Stimulated activated CD4-positive, alpha-beta T cell treated with anti-CD3 and anti-CD28 coated beads, Interleukin-2, amount 100 ng/mL, for 4 hours (primary cell): ENCODE measurements around the gene MYO19.

Source experiments
- DNase-seq: peaks from one replicate; pipeline ENCODE4 v3.0.0-alpha.2; 2020; ENCODE audit warnings: low read depth

The MYO19 gene

DNA sequence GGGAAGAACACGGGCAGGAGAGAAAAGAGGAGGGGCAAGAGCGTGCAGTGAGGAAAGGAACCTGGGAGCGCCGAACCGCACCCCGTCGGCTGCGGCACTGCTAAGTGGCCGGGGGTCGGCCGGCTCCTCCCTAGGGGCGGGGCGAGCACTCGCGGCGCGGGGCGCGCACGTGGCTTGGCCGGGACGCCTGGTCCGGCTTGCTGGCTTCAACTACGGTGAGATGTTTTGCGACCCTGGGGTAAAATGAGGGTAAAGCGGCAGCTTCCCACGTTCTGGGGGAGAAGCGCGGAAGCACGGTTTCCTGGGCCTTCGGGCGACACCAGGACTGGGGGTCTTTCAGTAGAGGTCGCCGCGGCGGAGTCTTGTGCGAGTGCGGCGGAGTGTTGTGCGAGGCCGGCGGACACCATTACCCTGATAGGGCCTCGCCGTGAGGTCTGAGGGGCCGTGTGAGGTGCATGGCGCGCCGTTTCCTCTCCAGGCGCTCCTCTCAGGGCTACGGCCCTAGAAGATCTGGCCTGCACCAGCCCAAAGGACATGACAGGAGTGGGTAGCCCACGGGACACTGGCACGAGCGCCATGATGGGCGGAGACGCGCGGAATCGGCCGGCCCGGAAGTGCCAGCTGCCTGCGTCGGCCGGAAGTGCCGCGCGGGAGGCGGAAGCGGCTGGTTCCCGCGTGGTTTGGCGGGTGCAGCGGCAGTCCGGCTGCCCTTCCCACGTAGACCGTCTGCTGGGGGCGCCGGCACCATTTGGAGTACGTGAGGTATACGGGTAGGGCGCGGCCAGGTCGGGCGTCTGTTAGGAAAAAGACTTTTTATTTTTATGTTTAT lies at the start of gene MYO19, which contains the start of gene PIGW:
MYO19 (minus strand) TSS at position 29 of the 829 bp plus-strand sequence. CDS start 2,330 bp downstream, outside the sequence.
PIGW (plus strand) TSS at position 148 of the 829 bp plus-strand sequence. CDS start 2,115 bp downstream, outside the sequence.
- peak; percentile 82 for DNase-seq

- DNase-seq: no peak
These were observed 49.1 kb upstream of the MYO19 start for GRCh38 chr17:36583787-36584186.

GRCh38 chr17:36578671-36579070 lies 44.0 kb upstream of the MYO19 start:
- DNase-seq: no peak

- no peak for DNase-seq
These were observed 42.1 kb upstream of the MYO19 start for GRCh38 chr17:36576793-36577192.

- DNase-seq: no peak
These were observed 40.4 kb upstream of the MYO19 start for GRCh38 chr17:36575028-36575427.

- no peak for DNase-seq
These were observed 31.4 kb upstream of the MYO19 start for GRCh38 chr17:36566081-36566480.

GRCh38 chr17:36553459-36553858 lies 18.8 kb upstream of the MYO19 start:
- DNase-seq: no peak

DNA sequence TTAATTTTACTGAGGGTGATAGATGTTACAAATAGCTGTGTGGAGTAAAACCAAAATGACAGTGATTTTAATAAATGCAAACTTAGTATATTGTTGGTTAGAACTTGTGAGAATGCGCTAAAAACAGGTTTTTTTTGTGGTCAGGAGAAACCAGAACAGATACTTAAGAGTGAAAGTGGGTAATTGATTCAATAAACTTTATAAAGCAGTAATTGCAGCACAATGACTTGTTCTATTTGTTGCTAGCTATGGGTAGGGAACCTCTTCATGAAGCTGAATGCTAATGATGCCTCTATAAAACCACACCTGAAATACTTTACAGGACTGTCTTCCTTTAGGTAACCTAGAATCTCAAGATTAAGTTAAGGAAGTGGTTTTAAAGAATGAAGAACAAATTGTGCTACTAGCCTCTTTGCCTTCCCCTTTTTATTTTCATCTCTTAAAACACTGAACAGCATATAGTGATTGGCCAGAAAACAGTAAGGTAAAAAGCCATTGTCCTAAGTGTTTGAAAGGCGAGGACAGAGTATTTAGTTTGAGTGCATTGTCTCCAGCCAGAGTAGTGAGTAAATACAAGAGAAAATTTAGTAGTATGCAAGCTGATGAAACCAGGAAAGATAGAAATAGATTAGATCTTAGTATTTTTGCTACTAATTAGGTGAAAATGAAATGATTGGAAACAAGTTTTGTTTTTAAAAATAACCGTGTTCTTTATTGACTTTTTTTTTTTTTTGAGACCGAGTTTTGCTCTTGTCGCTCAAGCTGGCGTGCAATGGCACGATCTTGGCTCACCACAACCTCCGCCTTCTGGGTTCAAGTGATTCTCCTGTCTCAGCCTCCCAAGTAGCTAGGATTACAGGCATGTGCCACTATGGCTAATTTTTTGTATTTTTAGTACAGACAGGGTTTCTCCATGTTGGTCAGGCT lies 16.1 kb upstream of the MYO19 start:
- DNase-seq: no peak

- DNase-seq: no peak
These were observed 13.1 kb upstream of the MYO19 start for GRCh38 chr17:36547776-36548175.

DNA sequence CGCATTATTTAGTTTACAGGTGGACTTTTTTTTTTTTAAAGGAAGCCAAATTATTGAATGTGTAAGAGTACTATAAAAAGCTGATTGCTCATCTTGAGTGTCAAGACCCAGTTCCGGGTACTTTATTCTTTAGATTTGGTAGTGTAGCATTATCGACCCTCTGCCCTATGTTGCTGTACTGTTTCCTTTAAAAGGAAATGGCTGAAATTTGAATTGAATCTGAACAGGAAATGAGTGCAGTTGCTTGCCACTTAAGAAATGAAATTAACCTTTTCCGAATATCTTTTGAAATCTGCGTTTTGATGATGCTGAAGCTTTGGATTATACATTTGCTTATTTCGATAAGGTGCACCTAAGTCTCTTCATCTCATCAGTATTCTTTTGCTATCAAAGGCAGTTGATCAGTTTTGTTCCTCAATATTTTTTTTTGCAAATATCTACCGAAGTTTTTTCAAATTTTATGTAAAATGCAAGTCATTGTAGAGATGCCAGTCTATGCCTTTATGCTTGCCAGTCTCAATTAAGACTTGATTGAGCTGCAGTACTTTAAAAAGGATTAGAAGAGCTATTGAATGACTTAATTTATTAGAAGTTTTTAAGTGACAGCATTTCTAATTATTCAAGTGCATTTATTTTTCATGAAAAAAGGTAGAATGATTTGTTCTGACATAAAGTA lies 11.9 kb upstream of the MYO19 start:
- DNase-seq: no peak

DNA sequence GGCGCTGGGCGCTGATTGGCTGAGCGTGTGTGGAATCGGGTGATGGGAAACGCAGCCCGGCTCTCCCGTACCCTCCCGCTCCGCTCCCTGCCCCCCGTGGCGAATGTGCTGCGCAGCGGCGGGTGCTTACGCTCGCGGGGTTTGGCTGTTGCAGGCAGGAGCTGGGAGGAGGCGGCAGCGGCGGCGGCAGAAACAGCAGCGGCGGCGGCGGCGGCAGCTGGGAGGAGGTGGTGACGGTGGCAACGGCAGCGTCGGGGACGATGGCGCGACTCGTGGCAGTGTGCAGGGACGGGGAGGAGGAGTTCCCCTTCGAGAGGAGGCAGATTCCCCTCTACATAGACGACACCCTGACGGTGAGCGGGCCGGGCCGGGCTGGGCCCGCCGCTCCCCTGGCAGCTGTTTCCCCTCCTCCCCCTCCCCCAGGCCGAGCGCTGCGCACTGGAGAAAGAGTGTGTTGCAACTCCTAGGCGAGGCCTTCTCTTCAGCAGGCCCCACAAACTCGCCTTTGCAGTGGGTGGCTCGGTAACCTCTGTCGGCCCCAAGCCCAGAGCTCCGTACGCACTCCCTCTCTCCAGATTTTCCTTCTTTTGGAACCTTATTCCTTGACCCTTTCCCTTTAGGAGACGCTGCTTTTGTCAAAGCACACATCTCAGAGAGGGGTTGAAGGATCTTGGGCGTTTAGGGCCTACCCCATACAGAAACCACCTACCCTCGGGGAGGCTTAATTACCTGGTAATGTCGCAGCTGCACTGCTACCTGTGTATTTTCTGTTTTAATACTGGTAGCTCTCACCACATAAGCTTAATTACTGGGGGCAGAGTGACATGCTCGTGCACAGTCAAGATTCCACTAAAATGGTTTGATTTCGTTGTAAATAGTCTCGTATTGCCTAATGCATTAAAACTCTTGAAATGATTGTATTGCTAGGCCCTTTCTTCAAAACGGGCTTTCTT lies 11.1 kb upstream of the MYO19 start:
- DNase-seq: peak; percentile 94

DNA sequence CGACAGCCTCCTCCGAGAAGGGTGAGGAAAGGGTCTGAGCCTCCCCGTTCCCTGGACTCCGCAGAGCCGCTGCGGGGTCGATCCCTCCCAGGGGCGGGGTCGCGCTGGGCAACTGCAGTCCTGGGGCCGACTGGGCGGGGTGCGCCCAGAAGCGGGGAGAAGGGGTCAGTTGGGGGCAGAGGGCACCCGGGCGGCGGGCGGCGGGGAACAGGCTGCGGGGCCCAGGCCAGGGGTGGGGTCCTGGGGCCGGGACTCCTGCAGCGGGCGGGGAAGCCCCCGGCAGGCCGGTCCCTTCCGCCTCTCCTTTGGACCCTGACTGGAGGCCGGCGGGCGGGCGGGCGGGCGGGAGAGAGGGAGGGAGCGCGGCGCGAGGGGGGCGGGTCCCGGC lies 10.4 kb upstream of the MYO19 start:
- no peak for DNase-seq

DNA sequence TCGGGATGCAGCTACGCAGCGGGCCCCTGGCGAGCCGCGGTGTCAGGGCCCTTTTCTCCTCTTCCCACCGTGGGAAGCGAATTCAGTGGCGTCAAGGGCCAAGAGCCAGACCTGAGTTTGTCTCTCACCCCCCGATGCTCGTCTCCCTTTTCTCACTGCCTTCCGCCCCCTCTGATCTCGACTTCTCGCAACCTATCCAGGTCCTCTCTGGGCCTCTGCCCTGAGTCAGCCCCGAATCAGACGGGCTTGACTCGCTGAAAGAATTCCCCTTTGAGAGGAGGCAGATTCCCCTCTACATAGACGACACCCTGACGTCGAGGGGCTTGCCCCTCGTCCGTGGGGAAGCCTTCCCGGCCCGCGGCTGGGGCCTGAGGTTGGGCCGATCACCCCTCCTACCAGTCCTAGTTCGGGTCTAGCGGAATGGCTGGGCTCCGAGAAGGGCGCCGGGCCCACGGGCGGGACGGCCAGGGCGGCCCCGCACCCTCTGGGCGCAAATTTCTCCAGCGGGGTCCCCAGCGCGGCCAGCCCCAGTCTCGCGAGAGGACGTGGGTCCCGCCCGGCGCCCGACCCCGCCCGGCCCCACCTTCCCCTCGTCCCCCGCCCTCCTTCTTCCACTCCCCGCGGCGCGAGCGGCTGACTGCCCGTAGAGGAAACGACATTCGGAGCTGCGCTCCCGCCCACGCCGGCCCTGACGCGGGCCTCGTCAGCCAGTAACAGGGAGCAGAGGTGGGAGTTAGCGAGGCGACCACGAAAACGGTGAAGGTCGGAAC lies 9.8 kb upstream of the MYO19 start, which contains the start of gene GGNBP2:
GGNBP2 (plus strand) TSS at position 613 of the 770 bp plus-strand sequence. CDS start 806 bp downstream, outside the sequence.
- DNase-seq: peak; percentile 82

GRCh38 chr17:36544044-36544306 lies 9.3 kb upstream of the MYO19 start:
- no peak for DNase-seq

DNA sequence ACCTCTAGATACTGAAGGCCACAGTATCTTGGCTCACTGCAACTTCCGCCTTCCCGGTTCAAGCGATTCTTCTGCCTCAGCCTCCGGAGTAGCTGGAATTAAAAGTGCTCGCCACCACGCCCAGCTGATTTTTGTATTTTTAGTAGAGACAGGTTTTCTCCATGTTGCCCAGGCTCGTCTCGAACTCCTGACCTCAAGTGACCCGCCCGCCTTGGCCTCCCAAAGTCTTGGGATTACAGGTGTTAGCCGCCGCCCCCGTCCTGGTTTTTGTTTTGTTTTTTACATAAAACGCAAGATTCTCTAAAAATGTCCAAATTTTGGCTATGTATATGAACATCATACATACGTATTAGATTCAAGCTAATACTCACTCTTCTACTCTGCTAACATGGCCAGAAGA lies 8.1 kb upstream of the MYO19 start:
- no peak for DNase-seq

DNA sequence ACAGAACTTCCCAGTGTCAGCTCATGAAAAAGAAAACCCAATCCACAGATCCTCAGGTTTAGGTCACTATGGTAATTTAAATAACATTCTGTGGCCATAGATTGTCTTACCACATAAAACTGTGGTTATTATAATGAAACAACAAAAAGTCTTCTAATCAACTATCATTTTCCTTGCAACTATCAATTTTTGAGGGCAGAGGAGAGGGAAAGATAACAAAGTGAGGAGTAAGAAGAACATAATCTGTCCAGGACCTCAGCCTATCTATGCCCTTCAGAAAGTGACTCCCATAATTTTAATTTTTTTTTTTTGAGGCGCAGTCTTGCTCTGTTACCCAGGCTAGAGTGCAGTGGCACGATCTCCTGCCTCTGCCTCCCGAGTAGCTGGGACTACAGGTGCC lies 6.0 kb upstream of the MYO19 start:
- DNase-seq: no peak

DNA sequence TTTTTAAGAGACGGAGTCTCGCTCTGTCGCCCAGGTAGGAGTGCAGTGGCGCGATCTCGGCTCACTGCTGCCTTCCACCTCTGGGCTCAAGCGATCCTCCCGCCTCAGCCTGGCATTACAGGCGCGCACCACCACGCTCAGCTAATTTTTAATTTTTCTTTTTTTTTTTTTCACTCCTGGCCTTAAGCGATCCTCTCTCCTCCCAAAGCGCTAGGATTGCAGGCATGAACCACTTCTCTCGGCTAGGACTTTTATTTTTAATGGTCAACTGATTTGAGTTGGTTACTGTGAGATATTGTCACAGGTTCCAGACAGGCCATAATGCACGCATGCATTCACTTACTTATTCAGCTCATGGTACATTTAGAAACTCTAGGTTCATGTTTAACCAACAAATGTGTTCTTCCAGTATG lies 1.0 kb upstream of the MYO19 start:
- DNase-seq: no peak

DNA sequence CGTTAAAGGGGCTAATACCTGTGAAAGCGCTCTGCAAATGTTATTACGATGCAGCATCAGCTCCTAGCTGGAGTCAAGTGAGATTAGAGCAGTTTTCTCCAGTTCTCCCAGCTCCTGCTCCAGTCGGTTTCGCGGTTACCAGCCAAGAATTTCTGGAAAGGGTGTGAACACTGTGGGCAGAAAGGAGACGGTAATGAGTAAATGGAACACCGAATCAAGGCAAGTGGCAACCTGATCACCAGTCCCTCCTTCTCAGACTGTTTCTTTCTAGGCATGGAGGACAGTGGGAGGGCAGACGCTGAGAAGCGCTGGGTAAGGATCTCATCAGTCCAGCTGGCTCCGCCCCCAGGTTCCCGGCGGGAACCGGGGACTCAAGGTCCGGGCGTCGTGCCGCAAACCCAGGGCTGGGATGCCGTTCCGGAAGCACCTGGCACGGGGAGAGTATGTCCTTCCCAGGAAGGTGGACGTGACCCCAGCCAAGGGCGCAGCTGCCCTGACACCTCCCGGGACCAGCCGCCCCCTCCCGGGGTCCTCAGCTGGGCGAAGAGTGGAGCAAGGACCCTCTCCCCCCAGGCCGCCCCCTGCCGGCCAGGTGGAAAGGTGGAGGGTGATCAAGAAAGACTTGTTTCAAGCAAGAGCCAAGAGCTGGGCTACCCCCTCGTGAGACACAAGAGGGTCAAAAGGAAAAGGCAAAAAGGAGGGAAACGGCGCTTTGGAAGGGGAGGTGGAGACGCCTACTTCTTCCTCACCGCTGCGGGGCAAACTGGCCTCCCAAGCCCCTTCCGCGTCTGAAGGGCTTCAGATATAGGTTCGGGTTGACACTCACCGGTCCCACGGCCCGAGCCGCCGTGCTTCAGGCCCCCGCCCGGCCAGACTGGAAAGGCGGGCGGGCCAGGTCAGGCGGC lies 481 bp downstream of the MYO19 start:
- DNase-seq: peak; percentile 34

- no peak for DNase-seq
These were observed 2.2 kb downstream of the MYO19 start for GRCh38 chr17:36532435-36532975.
